Measurements from ENCODE around the gene FLYWCH2.
"Not testable (repeated sequence)": the region's sequence is repeated elsewhere in the genome, so short reads cannot be mapped to it uniquely, and the experiment has no call there.

Gene FLYWCH2

GRCh38 chr16:2881783-2882649 lies 999 bp upstream of the FLYWCH2 start:
- no peak for DNase-seq (ENCODE audit: low spot score)

GRCh38 chr16:2883458-2883908 lies 468 bp downstream of the FLYWCH2 start:
- DNase-seq (ENCODE audit: low spot score), result no peak

- no peak for DNase-seq (ENCODE audit: low spot score)
Observed at GRCh38 chr16:2884041-2884451, 1.0 kb downstream of the FLYWCH2 start.

- no peak for DNase-seq (ENCODE audit: low spot score)
Observed at GRCh38 chr16:2894231-2894630, 11.2 kb downstream of the FLYWCH2 start.

GRCh38 chr16:2895813-2896212 lies 12.8 kb downstream of the FLYWCH2 start:
- no peak for DNase-seq (ENCODE audit: low spot score)

GRCh38 chr16:2896480-2897010 lies 13.5 kb downstream of the FLYWCH2 start:
- DNase-seq (ENCODE audit: low spot score), result no peak

- no peak for DNase-seq (ENCODE audit: low spot score)
Observed at GRCh38 chr16:2897110-2897509, 14.1 kb downstream of the FLYWCH2 start.

- DNase-seq (ENCODE audit: low spot score), result peak; percentile 13
Observed at GRCh38 chr16:2898831-2899563, 16.0 kb downstream of the FLYWCH2 start.

- no peak for DNase-seq (ENCODE audit: low spot score)
Observed at GRCh38 chr16:2899564-2900072, 16.6 kb downstream of the FLYWCH2 start.

GRCh38 chr16:2900526-2901075 lies 17.6 kb downstream of the FLYWCH2 start:
- DNase-seq (ENCODE audit: low spot score), result no peak

GRCh38 chr16:2902337-2903130 lies 19.5 kb downstream of the FLYWCH2 start:
- peak; percentile 31 for DNase-seq (ENCODE audit: low spot score)

- peak; percentile 88 for DNase-seq (ENCODE audit: low spot score)
Observed at GRCh38 chr16:2904100-2904921, 21.3 kb downstream of the FLYWCH2 start.

GRCh38 chr16:2904922-2905240 lies 21.9 kb downstream of the FLYWCH2 start:
- DNase-seq (ENCODE audit: low spot score), result no peak

GRCh38 chr16:2905241-2905987 lies 22.4 kb downstream of the FLYWCH2 start:
- DNase-seq (ENCODE audit: low spot score), result peak; percentile 90

- DNase-seq (ENCODE audit: low spot score), result peak; percentile 88
Observed at GRCh38 chr16:2905988-2906387, 23.0 kb downstream of the FLYWCH2 start.

GRCh38 chr16:2907084-2907753 lies 24.2 kb downstream of the FLYWCH2 start:
- not testable (repeated sequence) for DNase-seq (ENCODE audit: low spot score)

- DNase-seq (ENCODE audit: low spot score), result no peak
Observed at GRCh38 chr16:2910441-2910969, 27.5 kb downstream of the FLYWCH2 start.

GRCh38 chr16:2911638-2912329 lies 28.8 kb downstream of the FLYWCH2 start, which contains the start of gene FLYWCH1:
TSS of gene FLYWCH1 (plus strand) at chr16:2911931. CDS start at chr16:2929686, 17,755 bp downstream.
- peak; percentile 97 for DNase-seq (ENCODE audit: low spot score)

All from iPS-NIHi11 (cell line).